HG03469 (cell line): ENCODE results near the gene REXO5.
"Not testable (repeated sequence)": the region's sequence is repeated elsewhere in the genome, so short reads cannot be mapped to it uniquely, and the experiment has no call there.

ENCODE experiments used
- ATAC-seq: cut with Tn5 transposase; IDR thresholded peaks from one replicate; pipeline ENCODE4 v1.9.1; 2021; ENCODE audit warnings: mild to moderate bottlenecking, moderate library complexity, moderate number of reproducible peaks; ENCODE audit not compliant: unreplicated experiment

Gene REXO5

DNA sequence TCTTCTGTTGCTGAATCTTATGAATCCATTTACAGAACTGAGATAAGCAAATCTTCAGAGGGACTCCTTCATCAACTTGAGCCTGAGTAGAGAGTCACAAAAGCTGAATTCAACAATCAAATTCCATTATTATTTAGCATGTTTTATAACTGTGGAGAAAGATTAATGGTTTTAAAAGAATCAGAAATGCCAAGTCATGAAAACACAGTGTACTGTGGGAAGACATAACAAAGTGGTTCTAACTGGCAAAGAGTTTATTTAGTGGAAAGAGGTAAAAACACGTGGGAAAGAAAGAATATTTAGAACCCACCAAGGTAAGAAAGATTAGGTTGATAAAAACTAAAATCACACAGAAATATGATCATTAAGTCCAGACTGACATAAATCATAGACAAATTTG lies 5.0 kb upstream of the REXO5 start:
- ATAC-seq: no peak

DNA sequence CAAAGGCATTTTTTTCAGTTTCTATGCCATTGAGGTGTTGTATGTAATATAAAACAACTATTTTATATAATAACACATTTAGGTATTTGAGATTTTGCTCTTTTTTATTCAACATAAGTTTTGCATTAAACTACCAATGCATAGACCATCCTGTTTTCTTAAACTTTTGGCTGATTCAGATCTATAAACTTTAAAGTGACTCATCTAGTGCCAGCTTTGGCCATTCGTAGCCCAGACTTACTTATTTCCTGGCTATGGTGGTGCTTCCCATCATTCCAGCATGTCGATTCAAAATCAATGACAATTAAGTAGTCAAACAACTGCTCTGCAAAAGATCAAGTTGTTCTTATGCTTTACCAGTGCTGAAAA lies 3.2 kb upstream of the REXO5 start:
- no peak for ATAC-seq

DNA sequence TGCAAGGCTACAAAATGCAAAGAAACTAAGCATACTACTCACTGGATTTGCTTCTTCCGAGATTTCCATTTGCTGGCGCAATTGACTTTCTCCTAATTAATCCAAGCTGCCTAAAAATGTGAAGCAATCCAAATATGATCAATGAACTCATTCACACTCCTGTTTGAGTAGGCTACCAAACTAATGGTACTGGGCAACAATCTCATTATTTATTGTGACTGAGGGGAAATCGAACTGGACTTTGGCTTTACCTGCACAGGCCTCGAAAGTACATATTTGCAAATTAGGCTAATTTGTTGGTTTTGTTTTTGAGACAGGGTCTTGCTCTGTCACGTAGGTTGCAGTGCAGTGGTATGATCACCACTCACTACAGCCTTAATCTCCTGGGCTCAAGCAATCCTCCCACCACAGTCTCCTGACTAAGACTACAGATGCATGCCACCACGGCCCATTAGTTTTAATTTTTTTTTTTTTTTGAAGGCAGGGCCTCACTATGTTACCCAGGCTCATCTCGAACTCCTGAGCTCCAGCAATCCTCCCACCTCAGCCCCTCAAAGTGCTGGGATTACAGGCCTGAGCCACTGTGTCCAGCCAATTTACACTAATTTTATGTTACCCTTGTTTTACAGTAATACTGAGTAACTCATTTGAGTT lies 2.6 kb upstream of the REXO5 start:
- ATAC-seq: no peak

DNA sequence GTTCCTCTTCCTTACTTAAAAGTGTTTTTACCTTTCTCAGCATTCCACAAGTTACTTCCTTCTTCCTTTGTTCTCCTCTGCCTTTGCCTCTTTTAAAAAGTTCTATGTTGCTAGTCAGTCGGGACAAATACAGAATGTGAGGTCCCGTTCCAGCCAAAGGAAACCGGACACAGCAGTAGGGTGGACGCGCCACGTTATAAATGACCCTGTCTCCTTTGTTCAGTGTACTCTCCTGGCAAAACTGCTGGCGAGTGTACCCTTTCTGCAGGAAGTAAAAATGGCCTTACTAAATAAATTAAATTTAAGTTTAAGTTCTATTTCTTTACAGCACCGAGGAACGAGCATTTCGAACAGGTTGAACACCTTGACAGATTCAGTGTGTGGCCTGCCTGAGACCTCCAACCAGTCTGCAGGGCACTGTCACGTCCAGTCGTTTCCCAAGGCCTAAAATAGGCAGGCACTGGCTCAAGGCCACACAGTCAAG lies 601 bp upstream of the REXO5 start:
- ATAC-seq: not testable (repeated sequence)

DNA sequence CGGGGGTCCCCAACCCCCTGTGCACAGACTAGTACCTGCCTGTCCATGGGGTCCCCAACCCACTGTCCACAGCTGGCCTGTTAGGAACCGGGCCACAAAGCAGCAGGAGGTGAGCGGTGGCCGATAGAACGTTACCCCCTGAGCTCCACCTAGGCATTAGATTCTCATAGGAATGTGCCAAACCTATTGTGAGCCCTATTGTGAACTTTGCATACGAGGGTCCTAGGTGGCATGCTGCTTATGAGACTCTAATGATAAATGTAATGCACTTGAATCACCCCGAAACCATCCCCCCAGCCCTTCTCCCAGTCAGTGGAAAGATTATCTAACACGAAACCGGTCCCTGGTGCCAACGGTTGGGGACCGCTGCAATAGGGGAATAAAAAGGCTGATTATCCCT lies 1.5 kb downstream of the REXO5 start:
- no peak for ATAC-seq

DNA sequence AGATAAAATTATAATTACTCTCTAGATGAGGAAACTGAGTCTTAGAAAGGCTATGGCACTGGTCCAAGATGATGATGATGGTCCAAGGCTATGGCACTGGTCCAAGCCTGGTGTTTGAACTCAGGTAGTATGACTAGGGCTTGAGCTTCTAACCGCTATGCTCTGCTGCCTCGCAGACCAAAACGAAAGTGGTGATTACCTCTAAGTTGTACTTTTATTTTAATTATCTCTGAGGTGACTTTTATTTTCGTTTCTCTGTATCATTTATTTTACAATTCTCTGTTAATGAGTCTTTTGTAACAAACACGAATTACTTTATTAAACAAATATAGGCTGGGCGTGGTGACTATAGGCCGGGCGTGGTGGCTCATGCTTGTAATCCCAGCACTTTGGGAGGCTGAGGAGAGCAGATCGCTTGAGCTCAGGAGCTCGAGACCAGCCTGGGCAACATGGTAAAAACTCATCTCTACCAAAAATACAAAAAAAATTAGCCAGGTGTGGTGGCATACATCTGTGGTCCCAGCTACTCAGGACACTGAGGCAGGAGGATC lies 5.6 kb downstream of the REXO5 start:
- ATAC-seq: no peak

DNA sequence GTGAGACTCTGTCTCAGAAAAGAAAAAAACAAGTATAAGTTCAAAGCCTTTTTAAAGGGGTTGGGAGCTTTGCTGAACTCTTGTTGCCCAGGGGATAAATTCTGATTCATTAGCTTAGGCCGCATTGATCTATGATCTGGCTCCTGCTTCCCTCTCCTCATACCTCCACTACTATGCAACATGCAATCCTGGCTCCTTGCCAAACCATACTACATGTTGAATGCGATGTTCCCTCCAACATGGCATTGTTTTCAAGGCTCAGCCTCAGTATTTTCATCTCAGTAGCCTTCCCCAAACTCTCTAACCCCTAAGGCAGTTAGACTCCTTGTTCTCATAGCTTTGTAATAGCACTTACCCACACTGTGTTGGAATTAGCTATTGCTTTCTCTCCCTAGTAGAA lies 6.2 kb downstream of the REXO5 start:
- ATAC-seq: no peak

DNA sequence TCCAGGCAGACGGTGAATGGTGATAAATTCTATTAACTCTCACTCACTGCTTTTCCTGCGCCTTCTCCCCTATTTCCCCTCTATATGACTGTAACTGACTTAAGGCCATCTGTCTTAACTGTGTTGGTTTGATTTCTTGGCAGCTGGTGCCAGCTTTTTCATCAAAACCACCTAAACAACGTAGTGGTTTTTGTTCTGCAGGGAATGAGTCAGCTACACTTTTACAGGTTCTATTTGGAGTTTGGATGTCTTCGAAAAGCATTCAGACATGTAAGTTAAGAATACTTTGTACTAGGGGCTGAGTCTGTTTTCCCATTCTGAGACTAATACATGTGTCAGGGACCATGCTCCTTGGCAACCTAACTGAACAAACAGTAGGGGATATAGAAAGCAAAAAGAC lies 8.5 kb downstream of the REXO5 start:
- ATAC-seq: no peak

DNA sequence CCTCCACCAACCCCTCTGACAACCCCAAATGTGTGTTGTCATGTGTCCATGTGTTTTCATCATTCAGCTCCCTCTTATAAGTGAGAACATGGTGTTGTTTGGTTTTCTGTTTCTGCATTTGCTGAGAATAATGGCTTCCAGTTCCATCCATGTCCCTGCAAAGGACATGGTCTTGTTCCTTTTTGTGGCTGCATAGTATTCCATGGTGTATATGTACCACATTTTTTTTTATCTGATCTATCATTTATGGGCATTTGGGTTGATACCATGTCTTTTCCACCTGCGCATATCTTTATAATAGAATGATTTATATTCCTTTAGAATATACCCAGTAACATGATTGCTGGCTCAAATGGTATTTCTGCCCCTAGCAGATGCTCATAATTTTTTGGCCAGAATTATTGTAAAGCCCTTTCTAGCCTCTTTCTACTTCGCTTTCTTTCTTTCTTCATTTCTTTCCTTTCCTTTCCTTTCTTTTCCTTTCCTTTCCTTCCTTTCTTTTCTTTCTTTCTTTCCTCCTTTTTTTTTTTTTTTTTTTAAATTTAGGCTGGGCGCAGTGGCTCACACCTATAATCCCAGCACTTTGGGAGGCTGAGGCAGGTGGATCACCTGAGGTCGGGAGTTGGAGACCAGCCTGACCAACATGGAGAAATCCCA lies 12.7 kb downstream of the REXO5 start:
- no peak for ATAC-seq

DNA sequence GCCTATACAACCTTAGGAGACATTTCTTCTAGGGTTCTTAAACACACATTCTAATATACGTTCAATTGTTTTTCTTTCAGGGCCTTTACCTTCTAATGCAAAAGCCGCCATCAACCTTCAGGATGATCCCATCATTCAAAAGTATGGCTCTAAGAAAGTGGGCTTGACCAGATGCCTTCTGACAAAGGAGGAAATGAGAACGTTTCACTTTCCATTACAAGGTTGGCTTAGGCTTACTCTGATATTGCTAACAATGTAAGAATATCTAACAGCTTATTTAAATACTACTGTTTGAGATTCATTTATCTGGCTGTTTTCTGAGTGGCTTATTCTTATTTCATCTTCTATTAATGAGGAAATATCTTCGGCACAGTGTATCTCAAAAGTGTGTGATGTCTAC lies 15.4 kb downstream of the REXO5 start:
- ATAC-seq: no peak

DNA sequence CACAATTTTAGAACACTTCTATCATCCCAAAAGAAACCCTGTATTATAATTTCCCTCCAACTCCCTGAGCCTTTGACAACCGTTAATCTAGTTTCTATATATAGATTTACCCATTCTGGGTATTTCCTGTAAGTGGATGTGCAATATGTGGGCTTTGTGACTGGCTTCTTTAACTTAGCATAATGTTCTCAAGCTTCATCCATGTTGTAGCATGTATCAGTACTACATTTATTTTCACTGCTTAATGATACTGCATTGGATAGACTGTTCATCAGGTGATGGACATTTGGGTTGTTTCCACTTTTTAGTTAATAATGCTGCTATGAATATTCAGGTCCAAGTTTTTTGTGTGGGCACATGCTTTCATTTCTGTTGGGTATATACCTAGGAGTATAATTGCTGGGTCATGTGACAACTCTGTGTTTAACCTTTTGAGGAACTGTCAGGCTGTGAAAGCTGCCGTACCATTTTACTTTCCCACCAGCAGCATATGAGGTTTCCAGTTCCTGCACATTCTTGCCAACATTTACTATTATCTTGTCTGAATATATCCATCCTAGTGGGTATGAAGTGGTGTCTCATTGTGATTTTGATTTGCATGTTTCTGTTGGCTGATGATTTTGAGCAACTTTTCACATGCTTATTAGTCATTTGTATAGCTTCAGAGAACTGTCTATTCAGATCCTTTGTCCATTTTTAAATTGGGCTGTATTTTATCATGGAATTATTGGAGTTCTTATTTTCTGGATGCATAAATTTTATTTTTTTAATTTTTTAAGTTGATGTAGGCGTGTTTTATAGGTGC lies 16.4 kb downstream of the REXO5 start:
- no peak for ATAC-seq

DNA sequence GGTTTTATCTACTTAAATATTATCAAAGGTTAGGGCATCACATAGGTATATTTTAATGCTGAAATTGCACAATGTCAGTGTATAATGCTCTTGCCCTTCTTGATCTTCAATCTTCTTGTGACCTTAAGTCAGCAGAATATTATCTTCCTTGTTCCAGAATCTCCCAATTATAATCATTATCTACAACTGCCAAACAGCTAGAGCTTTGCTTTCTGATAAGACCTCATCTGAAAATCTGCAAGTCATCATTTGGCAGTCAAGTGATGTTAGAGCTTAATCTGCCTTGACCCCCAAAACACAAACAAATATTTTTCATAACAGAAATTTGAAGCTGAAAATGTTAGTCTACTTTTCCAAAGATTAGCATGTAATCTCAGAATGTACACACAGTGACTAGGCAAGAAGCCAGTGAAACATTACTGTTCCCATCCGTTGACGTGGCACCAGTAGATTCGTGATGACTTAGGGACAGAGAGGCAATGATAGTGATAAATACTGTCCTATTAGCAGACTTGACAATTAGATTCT lies 19.8 kb downstream of the REXO5 start:
- no peak for ATAC-seq

DNA sequence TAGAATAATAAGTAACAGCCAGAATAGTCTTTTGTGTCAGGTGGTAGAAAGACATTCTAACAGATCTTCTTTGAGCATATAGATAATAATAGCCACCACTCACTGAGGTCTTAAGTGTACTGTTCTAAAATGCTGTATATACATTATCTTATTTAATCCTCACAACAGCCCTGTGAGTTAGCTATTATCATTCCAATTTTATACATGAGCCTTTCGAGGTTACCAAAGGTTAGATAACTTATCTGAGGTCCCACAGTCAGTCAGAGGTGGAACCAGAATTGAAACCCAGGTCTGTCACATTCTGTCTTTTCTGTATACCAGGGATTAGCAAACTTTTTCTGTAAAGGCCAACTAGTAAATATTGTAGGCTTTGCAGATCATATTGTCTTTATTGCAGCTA lies 23.2 kb downstream of the REXO5 start:
- ATAC-seq: no peak

DNA sequence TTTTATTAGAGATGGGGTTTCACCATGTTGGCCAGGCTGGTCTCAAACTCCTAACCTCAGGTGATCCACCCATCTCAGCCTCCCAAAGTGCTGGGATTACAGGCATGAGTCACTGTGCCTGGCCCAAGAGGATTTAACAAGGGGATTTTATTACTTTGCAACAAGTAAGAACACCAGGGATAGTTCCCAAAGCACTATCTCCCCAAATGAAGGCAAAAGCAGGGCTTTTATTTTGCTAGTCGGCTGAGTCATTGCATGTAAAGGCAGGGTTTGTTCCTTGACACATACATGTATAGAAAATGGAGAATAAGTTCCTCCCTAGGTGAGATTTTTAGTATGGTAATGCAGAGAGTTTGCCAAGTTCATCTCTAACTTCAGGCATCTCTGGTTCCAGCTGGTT lies 24.0 kb downstream of the REXO5 start:
- no peak for ATAC-seq

DNA sequence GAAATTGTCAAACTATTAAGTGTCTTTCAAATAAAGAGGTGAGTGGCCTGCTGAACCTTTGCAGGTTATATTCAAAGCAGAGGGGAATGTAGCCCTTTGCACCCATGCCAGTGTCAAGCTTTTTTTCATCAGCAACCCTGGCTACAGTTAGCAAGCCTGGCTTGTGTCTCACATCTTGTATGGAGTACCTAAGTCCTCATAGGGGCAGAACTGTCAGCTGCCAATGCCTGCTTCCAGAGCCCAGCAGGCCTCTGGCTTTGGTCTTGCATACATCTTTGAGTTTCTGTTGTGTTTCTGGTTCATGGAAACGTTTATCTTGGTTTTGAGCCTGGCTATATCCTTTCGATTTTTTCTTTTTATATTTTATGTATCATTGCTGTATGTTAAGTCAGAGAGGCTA lies 26.8 kb downstream of the REXO5 start:
- no peak for ATAC-seq

DNA sequence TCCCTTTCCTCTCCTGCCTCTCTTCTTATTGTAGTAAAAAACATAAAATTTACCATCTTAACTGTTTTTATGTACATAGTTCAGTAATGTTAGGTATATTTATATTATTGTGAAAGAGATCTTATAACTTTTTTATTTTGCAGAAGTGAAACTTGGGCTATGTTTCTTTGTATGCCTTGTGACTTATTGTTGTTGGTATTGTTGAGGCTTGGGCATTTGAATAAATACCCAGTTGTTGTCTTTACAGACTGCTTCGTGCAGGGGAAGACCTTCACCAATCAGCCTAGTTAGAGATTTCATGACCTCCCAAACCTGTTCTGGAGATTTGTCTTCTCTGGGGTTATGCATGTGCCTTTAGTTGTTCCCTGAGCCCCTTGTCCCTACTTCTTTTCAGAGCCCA lies 31.9 kb downstream of the REXO5 start:
- ATAC-seq: no peak

DNA sequence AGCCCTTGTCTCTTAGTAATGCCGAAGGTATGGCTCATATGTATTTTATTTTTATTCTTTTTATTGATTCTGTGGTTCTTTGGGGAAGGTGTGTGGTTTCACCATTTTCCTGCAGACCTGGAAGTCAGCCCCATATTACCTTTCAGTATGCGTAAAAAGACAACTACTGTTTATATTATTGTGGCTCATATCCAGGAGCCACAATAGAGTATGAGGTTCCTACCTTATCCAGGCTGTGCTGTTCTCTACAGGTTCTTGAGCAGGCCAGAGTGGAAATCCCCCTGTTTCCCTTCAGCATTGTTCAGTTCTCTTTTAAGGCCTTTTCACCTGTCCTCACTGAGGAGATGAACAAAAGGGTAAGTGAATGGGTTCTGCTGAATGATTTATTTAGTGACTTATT lies 33.2 kb downstream of the REXO5 start:
- no peak for ATAC-seq

DNA sequence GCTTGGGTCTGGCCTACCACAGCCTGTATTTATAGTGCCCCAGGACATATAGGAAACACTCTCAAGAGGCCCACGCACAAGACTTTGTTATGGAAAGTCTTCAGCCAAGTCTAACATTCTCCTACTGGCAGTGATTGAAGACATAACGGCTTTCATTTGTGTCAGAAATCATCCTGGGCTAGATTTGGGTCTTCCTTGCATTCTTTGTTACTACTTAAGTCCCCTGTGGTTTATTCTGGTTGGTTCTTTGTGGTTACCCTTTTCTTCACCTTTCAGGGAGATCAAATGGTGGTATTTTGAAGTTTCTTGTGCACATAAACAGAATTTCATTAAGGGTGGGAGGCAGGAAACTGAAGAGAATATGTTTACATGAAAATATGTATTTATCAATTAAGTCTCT lies 37.7 kb downstream of the REXO5 start:
- no peak for ATAC-seq

DNA sequence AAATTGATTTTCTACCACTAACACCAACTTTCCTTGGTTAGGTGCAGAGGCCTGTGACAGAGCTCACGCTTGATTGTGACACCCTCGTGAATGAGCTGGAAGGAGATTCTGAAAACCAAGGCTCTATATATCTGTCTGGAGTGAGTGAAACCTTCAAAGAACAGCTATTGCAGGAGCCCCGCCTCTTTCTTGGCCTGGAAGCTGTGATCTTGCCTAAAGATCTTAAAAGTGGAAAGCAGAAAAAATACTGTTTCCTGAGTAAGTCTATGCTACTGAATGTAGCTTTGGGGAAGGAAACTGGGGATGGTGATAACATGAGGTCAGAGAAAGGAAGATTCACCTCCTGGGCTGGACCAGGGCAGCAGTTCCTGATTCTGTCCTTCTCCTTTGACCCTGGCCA lies 38.3 kb downstream of the REXO5 start:
- no peak for ATAC-seq

DNA sequence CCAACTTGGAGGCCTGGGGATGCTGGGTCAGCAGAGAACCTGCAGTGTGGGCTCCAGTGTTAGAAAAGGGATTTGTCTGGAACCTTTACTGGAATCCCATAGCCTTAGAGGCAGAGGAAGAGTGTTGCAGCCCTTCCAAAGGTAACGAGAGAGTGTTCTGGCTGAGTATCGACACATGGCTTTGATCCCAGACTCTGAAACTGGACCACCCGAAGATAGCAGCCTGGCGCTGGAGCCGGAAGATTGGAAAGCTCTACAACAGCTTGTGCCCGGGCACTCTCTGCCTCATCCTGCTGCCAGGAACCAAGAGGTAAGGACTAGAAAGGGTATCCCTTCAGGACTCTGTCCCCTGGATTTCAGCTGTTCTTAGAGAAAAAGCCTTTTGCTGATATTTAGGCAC lies 39.7 kb downstream of the REXO5 start:
- ATAC-seq: no peak

DNA sequence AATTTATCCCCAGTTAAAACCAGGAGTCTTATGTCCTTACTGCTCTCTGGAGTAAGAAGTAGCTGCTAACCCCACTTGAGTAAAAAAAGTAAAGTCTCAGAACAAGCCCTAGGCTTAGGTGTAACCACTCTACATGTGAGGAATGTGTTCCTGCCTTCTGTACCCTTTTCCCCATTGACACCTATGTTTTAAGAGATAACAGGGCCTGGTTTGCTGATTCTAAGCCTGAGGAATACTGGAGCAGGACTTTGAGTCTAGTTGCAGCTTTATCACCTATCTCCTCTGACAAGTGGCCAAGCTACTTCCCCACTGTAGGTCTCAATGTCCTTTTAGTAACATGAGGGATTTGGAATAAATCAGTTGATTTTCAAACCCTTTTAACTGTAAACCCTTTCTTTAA lies 40.2 kb downstream of the REXO5 start:
- no peak for ATAC-seq

DNA sequence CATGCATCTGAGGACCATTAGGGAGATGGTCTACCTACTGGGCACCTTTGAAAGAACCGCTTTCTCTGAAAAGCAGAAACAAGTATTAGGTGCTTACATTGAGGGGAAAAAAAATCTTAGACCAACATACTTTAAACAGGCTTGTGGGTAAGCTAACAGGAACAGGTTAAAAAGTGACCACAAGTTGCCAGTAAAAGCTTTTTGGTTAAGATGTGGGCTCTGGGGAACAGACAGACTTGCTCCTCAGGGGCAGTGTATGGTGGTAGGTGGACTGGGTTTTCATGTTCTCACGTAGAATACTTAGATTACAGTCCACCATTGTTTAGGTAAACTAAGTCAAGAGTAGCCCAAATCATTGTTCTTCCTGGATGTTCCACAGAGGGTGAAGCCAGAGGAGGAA lies 41.2 kb downstream of the REXO5 start:
- ATAC-seq: no peak
